GM23338 (cell line): ENCODE measurements around the gene DDTL. TPM values are rescaled to one million over a fixed set of nuclear protein-coding genes. Genes with fewer than 3 reads are reported as not detected.
"Not testable (repeated sequence)": the region's sequence is repeated elsewhere in the genome, so short reads cannot be mapped to it uniquely, and the experiment has no call there.

Experiments
- ATAC-seq: fragments of 200-7000 bp; cut with Tn5 transposase; 3 replicates; pipeline ENCODE4 v1.9.1; 2020
- DNase-seq: peaks from one replicate; pipeline ENCODE4 v3.0.0-alpha.2; 2015; ENCODE audit warnings: low spot score
- H2AFZ ChIP-seq: fragments of 200-600 bp; sonication (generic); 2 replicates; pipeline ENCODE4 v1.8.0; 2016; ENCODE audit warnings: antibody characterized with exemption, mild to moderate bottlenecking, moderate library complexity
- H3F3A ChIP-seq: fragments of 200-600 bp; sonication (generic); replicated peaks from 2 replicates; pipeline ENCODE4 v1.8.0; 2017; ENCODE audit warnings: antibody characterized with exemption, mixed run types, low read depth
- H3K27ac ChIP-seq: fragments of 200-600 bp; sonication (generic); 2 replicates; pipeline ENCODE4 v1.6.1; 2016; ENCODE audit warnings: low read depth
- H3K27me3 ChIP-seq: fragments of 200-600 bp; sonication (generic); 2 replicates; pipeline ENCODE4 v1.8.0; 2016; ENCODE audit warnings: mild to moderate bottlenecking, mixed run types, moderate library complexity; ENCODE audit not compliant: insufficient read depth
- H3K36me3 ChIP-seq: fragments of 200-600 bp; sonication (generic); 2 replicates; pipeline ENCODE4 v1.8.0; 2016; ENCODE audit warnings: mild to moderate bottlenecking; ENCODE audit not compliant: insufficient read depth
- H3K4me1 ChIP-seq: fragments of 200-600 bp; sonication (generic); 2 replicates; pipeline ENCODE4 v1.8.0; 2016; ENCODE audit warnings: mild to moderate bottlenecking, moderate library complexity; ENCODE audit not compliant: insufficient read depth
- H3K4me2 ChIP-seq: fragments of 200-600 bp; sonication (generic); 2 replicates; pipeline ENCODE4 v1.7.1; 2017; ENCODE audit warnings: mixed run types
- H3K4me3 ChIP-seq: fragments of 200-600 bp; sonication (generic); 2 replicates; pipeline ENCODE4 v1.6.1; 2016; ENCODE audit warnings: mixed run types
- H3K79me2 ChIP-seq: fragments of 200-600 bp; sonication (generic); replicated peaks from 2 replicates; pipeline ENCODE4 v1.8.0; 2017; ENCODE audit warnings: mild to moderate bottlenecking; ENCODE audit not compliant: insufficient read depth
- H3K9me2 ChIP-seq: fragments of 200-600 bp; sonication (generic); 2 replicates; pipeline ENCODE4 v1.8.0; 2017; ENCODE audit not compliant: insufficient read depth
- H4K20me1 ChIP-seq: fragments of 200-600 bp; sonication (generic); replicated peaks from 2 replicates; pipeline ENCODE4 v1.8.0; 2017; ENCODE audit warnings: mild to moderate bottlenecking; ENCODE audit not compliant: insufficient read depth
- H3K27ac Mint-ChIP-seq: 2 replicates; pipeline ENCODE4 v1.8.0; 2020; ENCODE audit warnings: inconsistent platforms, mild to moderate bottlenecking, moderate library complexity, mixed read lengths
- H3K27me3 Mint-ChIP-seq: 3 replicates; pipeline ENCODE4 v1.8.0; 2022; ENCODE audit warnings: low read depth, mild to moderate bottlenecking, moderate library complexity, mixed read lengths, inconsistent platforms; ENCODE audit not compliant: insufficient read depth, poor library complexity
- H3K36me3 Mint-ChIP-seq: 3 replicates; pipeline ENCODE4 v1.8.0; 2021; ENCODE audit warnings: low read depth, mild to moderate bottlenecking, inconsistent platforms, moderate library complexity, mixed read lengths
- H3K4me1 Mint-ChIP-seq: 3 replicates; pipeline ENCODE4 v1.8.0; 2020; ENCODE audit warnings: mild to moderate bottlenecking, inconsistent platforms, mixed read lengths
- H3K4me3 Mint-ChIP-seq: 3 replicates; pipeline ENCODE4 v1.8.0; 2021; ENCODE audit warnings: moderate library complexity, mild to moderate bottlenecking, inconsistent platforms, mixed read lengths
- H3K9me3 Mint-ChIP-seq: 3 replicates; pipeline ENCODE4 v1.8.0; 2020; ENCODE audit warnings: moderate library complexity, mild to moderate bottlenecking, inconsistent platforms, mixed read lengths
- CREB1 ChIP-seq: fragments of 250-450 bp; sonication (Bioruptor Pico); IDR thresholded peaks from 2 replicates; pipeline ENCODE4 v1.5.0; 2020; ENCODE audit warnings: low read depth, mild to moderate bottlenecking, moderate library complexity
- CTCF ChIP-seq, 2 experiments: fragments of 200-600 bp in 1 of 2; sonication (generic) in 1 of 2; conservative IDR thresholded peaks; 2 replicates each; pipeline versions ENCODE4 v1.5.1 to v1.6.1; 2016 to 2017; ENCODE audit warnings: antibody characterized with exemption in 2 of 2, low read depth in 2 of 2, mild to moderate bottlenecking in 2 of 2, moderate library complexity in 1 of 2
- POLR2AphosphoS5 ChIP-seq: IDR thresholded peaks from 2 replicates; pipeline ENCODE4 v1.6.1; 2016; ENCODE audit warnings: antibody characterized with exemption, low read depth
- polyA plus RNA-seq: library from polyadenylated mRNA; unstranded; fragments of >200 nt; fragmentation: Nextera tagmentation; extraction: Ambion mirVana; gene quantifications from 2 replicates; pipeline ENCODE4 v1.2.1, GENCODE V29; 2016
- total RNA-seq: library from RNA; depleted of rRNA; stranded (reverse); fragments of >200 nt; shearing (Covaris generic); gene quantifications from 2 replicates; pipeline ENCODE4 v1.2.3, GENCODE V29; 2014

Gene DDTL
- total and polyA plus RNA-seq, 2 experiments from 2014 or later = 2.1 to 3.7 TPM

GRCh38 chr22:23956301-23956900, 10.3 kb upstream of the DDTL start:
- H3K27me3 Mint-ChIP-seq, H3K36me3 Mint-ChIP-seq, H3K27me3 ChIP-seq, H3F3A ChIP-seq, H3K4me1 ChIP-seq, H3K36me3 ChIP-seq, H3K9me2 ChIP-seq, H2AFZ ChIP-seq, H4K20me1 ChIP-seq, H3K9me3 Mint-ChIP-seq, H3K79me2 ChIP-seq: not testable (repeated sequence)
- Histone ChIP-seq H3K27ac (peak overlapping the region; percentile 78), H3K4me2 (peak overlapping the region; percentile 59), H3K4me3 (peak overlapping the region; percentile 29; the same call in 1 of the 2 replicates)
- peaks cover 28% of the 10 kb centered on the region for H3K4me1 Mint-ChIP-seq
- H3K27ac Mint-ChIP-seq = peak overlapping the region; percentile 98
- DNase-seq (peak; percentile 93), ATAC-seq (peak; percentile 82)
- peak overlapping the region; percentile 60 for H3K4me3 Mint-ChIP-seq
- TF ChIP-seq CREB1 (CRISPR knock-in tag) (peak; percentile 52; the same call in 1 of the 2 replicates), POLR2AphosphoS5 (peak; percentile 22; the same call in 1 of the 2 replicates), CTCF (conservative IDR thresholded peaks at IDR 0.05; ENCODE audit: low read depth in 2 of 2) (peak; percentile 81 to 98)

GRCh38 chr22:23961084-23961771, 5.5 kb upstream of the DDTL start, which contains the start of gene GSTT2B:
TSS of gene GSTT2B (minus strand) at chr22:23961195. CDS start at chr22:23961131, 64 bp downstream.
- not testable (repeated sequence) for H3K27me3 Mint-ChIP-seq, H3K4me1 Mint-ChIP-seq, H3K36me3 Mint-ChIP-seq, H3K27ac ChIP-seq, H3K9me3 Mint-ChIP-seq, DNase-seq, H3K27ac Mint-ChIP-seq, H3K27me3 ChIP-seq, H3K4me1 ChIP-seq, H3K36me3 ChIP-seq, H3K9me2 ChIP-seq, H4K20me1 ChIP-seq, H3F3A ChIP-seq, H3K4me3 Mint-ChIP-seq, H3K79me2 ChIP-seq, H2AFZ ChIP-seq
- Histone ChIP-seq H3K4me2 (peak within 1 kb of the TSS; percentile 71; the same call in 1 of the 2 replicates), H3K4me3 (peak within 1 kb of the TSS; percentile 43; the same call in 1 of the 2 replicates)
- peak; percentile 53 for ATAC-seq

- not testable (repeated sequence) for H3F3A ChIP-seq, H3K36me3 ChIP-seq, H3K27ac Mint-ChIP-seq, H4K20me1 ChIP-seq, H3K79me2 ChIP-seq, H2AFZ ChIP-seq, H3K4me3 ChIP-seq, H3K27me3 Mint-ChIP-seq, H3K4me1 ChIP-seq, H3K9me2 ChIP-seq, H3K4me3 Mint-ChIP-seq, H3K9me3 Mint-ChIP-seq, H3K27me3 ChIP-seq, H3K4me2 ChIP-seq, DNase-seq, H3K4me1 Mint-ChIP-seq, H3K27ac ChIP-seq
- peaks cover 20% of the 10 kb centered on the region for H3K36me3 Mint-ChIP-seq
- peak; percentile 35 for ATAC-seq
Measured at GRCh38 chr22:23966094-23966493, 594 bp upstream of the DDTL start.
